ENCODE data around the gene VCPKMT.
"Not testable (repeated sequence)": the region's sequence is repeated elsewhere in the genome, so short reads cannot be mapped to it uniquely, and the experiment has no call there.

Gene VCPKMT

DNA sequence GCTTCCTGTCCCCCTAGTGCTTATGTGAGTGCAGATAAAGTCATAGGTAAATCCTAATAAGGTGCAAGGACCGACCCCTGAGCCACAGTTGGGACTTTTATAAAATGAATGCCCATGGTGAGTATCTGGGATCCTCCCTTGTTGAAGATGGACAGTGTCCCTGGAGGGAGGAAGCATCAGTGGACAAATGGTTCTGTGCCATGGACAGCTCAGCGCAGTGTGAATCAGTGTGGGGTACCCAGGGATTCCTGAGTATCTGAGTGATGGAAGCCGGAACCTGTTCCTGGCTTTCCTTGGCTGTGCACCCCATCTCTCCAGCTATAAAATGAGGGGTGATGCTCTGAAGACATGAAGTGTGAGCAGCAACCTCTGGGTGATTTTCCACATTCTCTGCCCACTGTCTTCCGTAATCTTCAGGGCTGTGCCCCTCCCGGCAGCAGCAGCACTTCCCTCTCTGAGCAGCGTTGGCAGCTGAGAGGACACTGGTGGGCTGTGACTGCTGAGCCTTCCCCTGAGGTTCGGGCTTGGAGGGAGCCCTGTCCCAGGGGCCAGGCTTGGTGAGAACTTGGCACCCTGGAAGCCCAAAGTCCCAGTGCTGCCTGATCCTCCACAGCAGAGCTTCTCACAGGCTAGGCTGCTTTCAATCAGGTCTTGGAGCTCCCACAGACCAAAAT is 25.0 kb downstream of the VCPKMT start:
- no peak for DNase-seq

DNA sequence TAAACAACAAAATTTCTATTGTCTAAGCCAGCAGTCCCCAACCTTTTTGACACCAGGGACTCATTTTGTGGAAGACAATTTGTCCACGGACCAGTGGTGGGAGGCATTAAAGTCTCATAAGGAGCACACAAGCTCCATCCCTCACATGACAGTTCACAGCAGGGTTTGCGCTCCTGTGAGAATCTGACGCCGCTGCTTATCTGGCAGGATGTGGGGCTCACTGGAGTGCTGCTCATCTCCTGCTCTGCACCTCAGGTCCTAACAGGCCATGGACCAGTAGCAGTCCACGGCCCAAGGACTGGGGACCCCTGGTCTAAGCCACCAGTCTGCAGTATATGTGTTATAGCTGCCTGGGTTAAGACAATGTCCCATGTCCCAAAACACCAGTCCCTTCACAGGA is 27.2 kb downstream of the VCPKMT start:
- DNase-seq = no peak

DNA sequence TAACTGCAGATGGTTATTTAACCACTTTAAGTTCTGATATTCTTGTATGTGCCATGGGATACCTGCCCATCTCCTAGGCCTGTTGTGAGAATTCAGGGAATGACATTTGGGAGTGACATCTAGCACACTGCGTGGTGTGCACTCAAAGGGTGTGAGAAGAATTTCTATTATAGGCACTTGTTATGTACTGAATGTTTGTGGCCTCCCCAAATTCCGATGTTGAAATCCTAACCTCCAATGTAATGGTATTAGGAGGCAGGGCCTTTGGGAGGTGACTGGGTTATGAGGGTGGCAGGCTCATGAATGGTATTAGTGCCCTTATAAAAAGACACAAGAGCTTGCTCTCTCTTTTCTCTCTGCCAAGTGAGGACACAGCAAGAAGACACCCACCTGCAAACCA is 27.6 kb downstream of the VCPKMT start:
- DNase-seq = no peak

DNA sequence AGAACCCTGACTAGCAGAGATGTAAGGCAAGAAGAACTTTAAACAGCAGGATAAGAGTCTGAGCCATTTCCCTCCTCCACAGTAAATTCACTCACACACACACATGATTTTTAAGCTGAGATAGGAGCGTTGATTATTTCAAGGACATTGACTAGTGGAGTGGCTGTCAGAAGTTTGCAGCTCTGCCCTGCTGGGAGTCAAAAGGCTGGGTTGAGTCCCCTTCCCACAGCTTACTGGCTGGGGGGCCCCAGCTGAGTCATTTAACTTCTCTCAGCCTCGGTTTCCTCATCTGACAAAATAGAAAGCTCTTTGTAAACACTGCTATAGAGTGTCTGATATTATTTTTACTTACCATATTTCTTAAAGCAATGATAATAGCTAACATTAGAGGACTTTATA is 28.3 kb downstream of the VCPKMT start:
- no peak for DNase-seq

DNA sequence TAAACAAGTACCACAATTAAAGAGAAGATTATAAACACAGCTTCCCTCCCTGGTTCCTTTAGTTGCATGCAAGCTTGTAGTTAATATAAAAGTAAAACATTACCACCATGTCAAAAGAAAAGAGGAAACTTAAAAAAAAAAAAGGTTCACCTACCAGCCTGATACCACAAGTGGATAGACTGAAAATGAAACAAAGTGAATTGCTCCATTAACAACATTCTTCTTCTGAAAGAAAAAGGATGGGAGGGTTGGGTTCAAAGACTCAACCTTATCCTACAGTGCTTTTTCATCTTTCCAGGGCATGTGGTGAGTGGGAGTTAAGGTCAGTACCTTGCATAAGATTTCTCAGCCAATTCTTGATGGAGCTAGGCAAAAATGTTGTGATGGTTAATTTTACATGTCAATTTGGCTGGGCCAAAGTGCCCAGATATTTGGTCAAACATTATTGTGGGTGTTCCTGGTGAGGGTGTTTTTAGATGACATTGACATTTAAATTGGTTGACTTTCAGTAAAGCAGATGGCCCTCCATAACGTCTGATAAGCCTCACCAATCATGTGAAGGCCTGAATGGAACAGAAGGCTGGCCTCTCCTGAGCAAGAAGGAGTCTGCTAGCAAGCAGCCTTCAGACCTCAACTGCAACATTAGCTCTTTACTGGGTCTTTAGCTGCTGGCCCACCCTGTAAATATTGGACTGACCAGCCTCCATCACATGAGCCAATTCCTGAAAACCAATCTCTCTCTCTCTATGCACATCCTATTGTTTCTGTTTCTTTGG is 28.8 kb downstream of the VCPKMT start:
- DNase-seq = no peak

DNA sequence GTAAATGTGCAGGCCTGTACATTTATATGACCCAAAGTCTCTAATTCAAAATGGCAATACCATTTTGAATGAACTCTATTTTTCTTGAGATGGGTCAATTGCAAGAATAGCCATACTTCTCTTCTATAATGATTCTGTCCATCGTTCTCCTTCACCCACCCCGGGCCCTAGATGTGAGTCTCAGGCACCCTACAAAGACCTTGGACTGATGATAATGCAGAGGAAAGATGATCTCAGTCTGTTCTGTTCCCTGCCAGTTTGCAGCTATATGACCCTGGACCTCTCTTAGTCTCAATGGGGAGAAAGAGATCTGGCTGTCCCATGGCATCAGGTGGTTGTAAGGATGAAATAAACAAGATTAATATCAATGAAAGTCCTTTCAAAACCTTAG is 30.1 kb downstream of the VCPKMT start:
- DNase-seq = no peak

DNA sequence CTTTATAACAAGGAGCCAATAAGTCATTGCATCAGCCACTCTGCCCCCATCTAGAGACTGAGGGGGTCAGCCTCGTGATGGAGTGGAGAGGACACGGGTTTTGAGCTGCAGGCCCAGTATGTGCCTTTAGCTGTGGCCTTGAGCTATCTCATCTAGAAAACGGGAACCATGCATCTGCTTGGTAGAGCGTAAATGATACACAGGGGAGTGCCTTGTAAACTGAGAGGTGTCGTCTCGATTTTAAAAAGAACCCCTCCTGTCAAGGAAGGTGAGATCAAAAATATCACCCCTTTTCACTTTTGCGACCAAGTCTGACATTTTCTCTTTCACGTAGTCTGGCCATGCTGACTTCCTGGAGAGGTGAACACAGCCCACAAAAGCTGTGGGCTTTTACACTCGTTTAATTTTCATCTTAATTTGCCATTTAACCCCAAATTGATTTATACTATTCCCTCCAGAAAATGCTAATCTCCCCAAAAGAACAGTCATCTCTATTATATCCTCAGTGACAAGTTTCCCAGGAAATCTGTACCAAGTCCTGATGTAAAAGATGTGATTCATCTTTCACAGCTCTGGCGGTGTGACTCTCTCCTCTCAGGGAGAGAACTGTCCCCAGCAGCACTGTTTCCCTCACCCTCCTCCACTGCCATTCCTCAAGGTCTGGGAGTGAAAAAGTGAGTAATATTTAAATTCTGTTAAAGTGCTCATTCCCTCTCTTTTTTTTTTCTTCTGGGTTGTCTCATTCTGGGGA is 30.6 kb downstream of the VCPKMT start:
- no peak for DNase-seq

DNA sequence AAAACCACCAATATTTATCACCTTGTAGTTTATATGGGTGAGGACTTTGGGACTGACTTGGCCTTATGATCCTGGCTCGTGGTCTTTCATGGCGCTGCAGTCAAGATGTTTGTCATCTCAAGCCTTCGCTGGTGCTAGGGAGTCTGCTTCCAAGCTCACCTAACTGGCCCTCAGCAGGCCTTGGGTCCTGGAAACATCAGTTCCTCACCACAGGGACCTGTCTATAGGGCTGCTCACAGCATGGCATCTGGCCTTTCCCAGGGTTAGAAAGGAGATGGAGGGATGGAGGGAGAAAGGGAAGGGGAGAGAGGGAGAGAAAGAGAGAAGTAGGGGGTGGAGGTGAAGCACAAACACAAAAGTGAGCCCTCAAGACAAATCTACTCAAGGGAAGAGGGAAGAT is 31.7 kb downstream of the VCPKMT start:
- DNase-seq = no peak

DNA sequence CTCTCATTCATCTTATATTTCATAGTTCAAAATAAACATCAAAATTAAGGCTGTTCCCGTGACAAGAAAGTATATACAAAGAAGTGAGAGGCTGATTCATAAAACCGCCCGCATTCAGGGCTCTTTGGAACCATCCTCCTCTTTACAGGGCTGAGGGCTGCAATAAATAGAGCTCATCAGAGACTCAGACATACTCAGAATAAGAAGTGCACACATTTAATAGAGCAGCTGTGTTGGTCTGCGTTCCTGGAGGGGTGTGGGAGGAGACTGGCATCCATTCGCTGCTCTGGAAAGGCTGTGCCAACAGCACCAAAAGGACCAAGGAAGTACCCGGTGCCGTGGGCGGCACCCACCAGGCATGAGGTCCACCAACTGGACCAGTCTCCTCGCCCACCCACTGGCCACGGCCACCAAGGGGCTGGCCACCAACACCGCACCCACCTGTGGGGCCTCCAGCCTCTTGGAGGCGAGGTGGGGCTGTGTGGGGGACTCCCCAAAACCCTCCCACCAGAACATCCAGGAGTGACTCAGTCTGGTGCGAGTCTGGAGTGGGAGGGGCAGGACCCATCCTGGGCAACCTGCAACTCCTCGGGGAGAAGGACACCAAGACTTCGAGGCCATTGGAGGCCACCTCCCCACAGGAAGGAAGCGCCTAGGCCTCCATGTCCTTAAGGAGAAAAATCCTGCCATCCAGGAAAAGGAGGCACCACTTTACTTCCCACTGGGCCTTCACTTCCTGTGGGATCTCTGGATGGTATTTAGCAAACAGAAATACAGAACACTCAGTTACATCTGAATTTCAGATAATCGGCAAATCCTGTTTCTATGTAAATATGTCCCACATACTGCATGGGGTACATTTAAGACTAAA is 32.7 kb downstream of the VCPKMT start:
- DNase-seq = no peak

DNA sequence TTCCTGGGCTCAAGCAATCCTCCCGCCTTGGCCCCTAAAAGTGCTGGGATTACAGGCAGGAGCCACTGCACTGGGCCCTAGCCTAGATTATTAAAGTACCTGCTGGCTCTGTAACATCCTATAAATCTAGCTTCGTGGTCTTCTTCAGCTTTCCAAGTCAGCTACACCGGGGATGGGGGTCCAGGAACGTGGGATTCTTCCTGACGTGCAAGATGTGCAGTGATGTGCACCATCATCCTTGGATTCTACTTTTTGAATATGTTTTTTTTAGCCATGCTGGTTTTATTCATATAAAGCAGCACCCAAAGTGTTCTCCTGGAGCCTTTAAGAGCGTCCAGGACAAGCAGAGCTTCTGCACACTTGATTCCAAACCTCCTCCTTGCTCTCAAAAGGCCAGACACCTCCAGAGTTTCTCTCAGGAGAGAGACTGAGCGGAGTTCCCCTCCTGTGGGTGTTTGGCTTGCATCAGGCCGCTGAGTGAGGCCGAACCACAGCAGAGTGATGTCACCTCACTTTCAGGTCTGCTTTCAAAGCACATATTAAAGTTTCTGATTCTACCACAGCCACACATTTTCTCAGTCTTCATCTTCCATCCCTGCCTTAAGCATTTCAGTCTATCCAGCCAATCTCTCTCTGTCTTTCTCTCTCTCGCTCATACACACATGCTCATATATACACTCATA is 33.4 kb downstream of the VCPKMT start:
- DNase-seq = no peak

DNA sequence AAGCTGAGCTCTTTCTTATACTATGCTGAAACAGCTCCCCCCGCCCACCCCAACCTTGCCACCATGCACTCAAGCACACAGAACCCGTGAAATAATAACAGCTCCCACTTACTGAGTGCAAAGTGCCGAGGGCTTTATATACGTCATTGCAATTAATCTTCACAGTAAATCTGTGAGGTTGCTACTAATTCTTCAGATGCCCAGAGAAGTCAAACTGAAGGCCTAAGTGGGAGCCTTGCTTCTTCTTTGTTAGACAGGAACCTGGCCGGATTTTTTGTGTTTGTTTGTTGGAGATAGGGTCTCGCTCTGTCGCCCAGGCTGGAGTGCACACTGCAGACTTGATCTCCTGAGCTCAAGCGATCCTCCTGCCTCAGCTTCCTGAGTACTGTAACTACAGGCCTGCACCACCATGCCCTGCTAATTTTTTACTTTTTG is 34.0 kb downstream of the VCPKMT start:
- no peak for DNase-seq

DNA sequence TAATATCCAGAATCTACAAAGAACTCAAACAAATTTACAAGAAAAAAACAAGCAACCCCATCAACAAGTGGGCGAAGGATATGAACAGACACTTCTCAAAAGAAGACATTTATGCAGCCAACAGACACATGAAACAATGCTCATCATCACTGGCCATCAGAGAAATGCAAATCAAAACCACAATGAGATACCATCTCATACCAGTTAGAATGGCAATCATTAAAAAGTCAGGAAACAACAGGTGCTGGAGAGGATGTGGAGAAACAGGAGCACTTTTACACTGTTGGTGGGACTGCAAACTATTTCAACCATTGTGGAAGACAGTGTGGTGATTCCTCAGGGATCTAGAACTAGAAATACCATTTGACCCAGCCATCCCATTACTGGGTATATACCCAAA is 37.3 kb downstream of the VCPKMT start:
- DNase-seq = not testable (repeated sequence)

DNA sequence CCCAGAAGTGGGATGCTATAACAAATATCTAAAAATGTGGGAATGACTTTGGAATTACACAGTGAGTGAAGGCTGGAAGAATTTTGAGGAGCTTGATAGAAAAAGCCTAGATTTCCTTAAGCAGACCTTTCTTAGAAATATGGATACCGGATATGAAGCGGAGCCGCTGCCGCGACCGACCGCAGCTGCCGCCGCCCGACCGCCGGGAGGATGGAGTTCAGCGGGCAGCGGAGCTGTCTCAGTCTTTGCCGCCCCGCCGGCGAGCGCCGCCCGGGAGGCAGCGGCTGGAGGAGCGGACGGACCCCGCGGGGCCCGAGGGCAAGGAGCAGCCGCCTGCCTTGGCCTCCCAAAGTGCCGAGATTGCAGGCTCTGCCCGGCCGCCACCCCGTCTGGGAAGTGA is 42.7 kb downstream of the VCPKMT start:
- DNase-seq = not testable (repeated sequence)

DNA sequence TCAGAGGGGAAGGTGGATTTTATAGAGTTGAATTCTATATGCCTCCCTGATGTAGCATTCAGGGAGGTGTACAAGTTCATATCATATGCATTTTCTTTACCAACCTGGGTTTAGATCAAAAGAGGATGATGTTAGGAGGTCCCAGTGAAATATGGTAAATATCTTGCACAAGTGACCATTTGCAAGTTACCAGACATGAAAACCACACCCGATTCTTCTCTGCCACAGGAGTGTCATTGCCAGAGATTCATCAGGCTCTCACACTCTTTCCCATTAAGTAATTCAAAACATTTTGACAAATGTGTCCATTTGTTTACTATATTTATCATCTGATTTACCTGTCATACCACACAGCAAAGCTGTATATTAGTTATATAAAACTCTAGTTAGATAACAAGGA is 44.0 kb downstream of the VCPKMT start:
- DNase-seq = no peak

DNA sequence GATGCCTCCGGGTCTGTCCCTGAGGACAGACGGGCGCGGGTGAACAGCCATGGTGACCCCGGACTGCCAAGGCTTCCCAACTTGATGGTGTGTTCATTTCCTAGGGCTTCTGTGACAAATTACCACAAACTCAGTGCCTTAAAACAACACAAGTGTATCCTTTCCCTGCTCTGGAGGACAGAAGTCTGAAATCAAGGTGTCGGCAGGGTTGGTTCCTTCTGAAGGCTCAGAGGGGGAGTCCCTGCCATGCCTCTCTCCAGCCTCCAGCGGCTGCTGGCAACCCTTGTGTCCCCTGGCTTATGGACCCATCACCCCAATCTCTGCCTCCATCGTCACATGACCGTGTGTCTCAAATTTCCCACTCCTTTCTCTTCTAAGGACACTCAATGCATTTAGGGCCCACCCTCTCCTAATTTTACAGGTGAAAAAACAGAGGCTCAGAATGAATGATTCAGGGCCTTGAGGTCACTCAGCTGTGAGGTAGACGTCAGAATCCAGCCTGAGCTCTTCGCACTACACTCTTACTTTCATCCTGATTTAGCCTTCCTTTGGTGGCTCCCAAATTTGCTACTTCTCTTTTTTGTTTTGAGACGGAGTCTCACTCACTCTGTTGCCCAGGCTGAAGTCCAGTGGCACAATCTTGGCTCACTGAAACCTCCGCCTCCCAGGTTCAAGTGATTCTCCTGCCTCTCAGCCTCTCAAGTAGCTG is 45.4 kb downstream of the VCPKMT start:
- DNase-seq = no peak

DNA sequence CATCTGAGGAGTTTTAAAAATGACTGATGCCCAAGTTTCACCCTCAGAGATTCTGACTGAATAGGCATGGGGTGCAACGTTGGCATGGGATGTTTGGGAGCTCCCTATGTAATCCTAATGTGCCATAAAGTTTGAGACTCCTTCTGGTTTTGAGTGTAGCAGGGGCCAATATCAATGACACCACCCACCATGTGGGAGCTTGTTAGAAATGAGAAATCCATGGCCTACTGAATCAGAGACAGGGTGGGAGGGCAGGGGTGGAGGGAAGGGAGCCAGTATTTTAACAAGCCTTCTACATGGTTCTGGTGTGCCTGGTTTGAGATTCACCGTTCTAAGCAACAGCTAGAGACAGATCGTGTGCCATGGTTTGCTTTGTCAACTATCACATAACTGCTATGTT is 46.1 kb downstream of the VCPKMT start:
- DNase-seq = no peak

DNA sequence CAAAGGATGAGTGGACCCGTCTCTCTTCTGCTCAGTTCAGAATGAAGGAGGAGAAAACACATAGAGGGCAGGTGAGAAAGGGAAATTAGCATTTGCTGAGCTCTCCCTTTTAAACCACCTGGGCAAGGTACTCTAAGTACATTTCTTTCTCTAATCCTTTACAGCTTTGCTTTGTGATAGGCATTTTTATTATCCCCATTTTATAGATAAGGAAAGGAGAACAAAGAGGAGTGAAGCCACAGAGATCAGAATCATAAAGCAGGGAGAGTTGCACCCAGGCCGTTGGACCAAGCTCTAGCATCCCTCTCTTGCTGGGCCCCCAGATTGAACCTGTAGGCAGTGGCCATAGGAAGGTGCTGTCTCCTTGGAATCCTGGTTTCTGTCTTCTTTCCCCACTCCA is 47.0 kb downstream of the VCPKMT start:
- no peak for DNase-seq

DNA sequence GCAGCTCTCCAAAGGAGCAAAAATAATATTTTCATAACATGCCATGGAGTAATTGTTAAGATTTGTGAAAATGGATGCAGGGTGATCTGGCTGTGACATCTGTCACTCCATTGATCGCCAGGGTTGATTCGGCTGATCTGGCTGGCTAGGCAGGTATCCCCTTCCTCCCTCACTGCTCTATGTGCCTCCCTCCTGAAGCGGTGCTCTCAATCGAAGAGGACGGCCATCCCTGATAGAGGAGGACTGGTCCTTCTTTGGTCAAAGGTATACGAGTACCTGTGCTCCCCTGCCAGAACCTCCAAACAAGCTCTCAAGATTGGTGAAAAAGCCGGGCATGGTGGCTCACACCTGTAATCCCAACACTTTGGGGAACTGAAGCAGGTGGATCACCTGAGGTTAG is 47.9 kb downstream of the VCPKMT start:
- no peak for DNase-seq

DNA sequence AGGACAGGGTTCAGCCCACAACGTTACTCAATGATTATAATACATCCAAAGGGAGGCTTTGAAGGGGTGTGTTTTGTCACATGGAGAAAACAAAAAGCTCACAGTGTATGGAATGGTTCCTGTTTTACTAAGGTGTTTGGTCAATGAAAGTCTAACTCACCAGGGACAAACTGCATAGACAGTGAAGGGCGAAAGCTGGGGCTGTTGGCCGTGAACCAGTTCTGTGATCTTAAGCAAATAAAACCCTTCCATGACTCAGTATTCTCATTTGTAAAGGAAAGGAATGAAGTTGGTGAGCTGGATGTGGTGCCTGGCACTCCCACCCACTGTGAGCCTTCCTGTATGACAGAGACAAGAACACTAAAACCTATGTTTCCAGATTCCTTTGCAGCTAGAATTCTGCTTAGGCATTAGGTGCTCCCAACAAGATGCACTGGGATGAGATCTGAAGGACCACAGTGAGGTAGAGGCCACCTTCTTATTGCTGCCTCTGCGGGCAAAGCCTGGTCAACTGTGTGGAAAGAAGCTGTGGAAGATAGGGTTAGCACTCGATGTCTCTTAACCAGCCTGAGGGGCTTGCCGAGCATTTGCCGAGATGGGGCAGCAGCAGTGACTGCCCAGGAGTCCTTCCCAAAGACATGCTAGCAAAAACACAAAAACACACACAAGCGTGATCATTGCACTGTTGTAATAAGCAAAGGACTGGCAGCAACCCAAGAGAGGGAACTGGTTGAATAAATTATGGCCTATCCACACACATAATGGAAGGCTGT is 48.5 kb downstream of the VCPKMT start:
- no peak for DNase-seq

DNA sequence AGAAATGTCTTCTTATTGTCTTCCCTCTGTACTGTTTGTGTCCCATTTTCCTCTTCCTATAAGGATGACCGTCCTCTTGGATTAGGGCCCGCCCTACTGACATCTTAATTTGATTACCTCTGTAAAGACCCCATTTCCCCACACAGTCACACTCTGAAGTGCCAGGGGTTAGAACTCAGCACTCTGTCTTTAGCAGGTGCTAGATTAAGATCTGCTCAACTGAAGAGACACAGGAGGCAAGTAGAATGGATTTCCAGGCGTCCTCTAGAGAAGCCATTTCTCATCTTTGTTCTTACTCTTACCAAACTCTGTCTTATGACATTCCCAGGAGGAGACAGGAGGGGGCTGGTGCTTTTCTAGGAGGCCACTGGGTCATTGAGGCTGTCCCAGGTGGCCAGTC is 50.8 kb downstream of the VCPKMT start:
- DNase-seq = no peak

DNA sequence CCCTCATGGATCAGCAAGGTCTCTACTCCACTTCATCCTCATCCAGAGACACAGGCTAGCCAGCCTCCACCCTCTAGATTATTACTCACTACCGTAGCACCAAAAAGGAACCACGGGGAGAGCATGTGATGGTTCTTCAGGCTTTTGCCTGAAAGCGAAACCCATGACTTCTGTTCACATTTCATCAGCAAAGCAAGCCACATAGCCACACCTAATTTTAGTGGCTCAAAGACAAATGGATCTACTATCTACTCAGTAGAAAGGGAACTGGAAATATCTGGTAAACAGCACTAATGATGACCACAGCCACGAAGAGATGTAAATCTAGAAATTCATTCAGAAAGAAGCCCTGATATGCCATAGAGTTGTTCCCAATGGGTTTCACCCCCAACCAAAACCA is 51.4 kb downstream of the VCPKMT start:
- no peak for DNase-seq
